B cell (primary cell): ENCODE results near the gene LRP5. TPM values are rescaled to one million over a fixed set of nuclear protein-coding genes. Genes with fewer than 3 reads are reported as not detected.

Source experiments
- ATAC-seq: fragments of 200-7000 bp; cut with Tn5 transposase; one replicate; pipeline ENCODE4 v1.10.0; 2021; ENCODE audit warnings: low read depth, mild to moderate bottlenecking, moderate number of reproducible peaks, moderate library complexity
- CTCF ChIA-PET: fragments of 350-600 bp; sonication (Branson Sonifier 250); formaldehyde crosslinking; loops from one replicate; lab custom pipeline; 2021; ENCODE audit warnings: antibody characterized with exemption, inconsistent platforms; lab: Charles Lee
- POLR2A ChIA-PET: fragments of 350-600 bp; sonication (Branson Sonifier 250); formaldehyde crosslinking; loops from one replicate; lab custom pipeline; 2021; ENCODE audit warnings: antibody characterized with exemption; lab: Charles Lee
- DNase-seq: peaks from one replicate; pipeline ENCODE4 v3.0.0; 2013
- H2AFZ ChIP-seq: 2 replicates; pipeline ENCODE4 v1.6.1; 2012; ENCODE audit warnings: mild to moderate bottlenecking, low read depth, low read length; ENCODE audit not compliant: insufficient read depth, poor library complexity, severe bottlenecking
- H3K27ac ChIP-seq, 2 donors: 1 replicate in 1 of 2; 2 replicates in 1 of 2; pipeline ENCODE4 v1.5.1; 2012 to 2013; ENCODE audit warnings: low read length in 2 of 2, mild to moderate bottlenecking in 2 of 2, moderate library complexity in 1 of 2
- H3K27me3 ChIP-seq, 4 experiments: fragments of 200-600 bp in 1 of 4; sonication (generic) in 1 of 4; replicated peaks in 1 of 4; 1 replicate in 2 of 4; 2 replicates in 2 of 4; pipeline versions ENCODE4 v1.6.1 to v1.7.0; 2013 to 2016; ENCODE audit warnings: low read length in 3 of 4, mild to moderate bottlenecking in 2 of 4, mixed read lengths in 1 of 4, moderate library complexity in 1 of 4; ENCODE audit not compliant: insufficient read depth in 4 of 4, control insufficient read depth in 3 of 4; ENCODE audit errors: control extremely low read depth in 1 of 4
- H3K36me3 ChIP-seq, 2 experiments: replicated peaks in 1 of 2; 1 replicate in 1 of 2; 2 replicates in 1 of 2; pipeline versions ENCODE4 v1.6.1 to v1.7.1; 2013; ENCODE audit warnings: low read length in 1 of 2; ENCODE audit not compliant: insufficient read depth in 2 of 2, control insufficient read depth in 1 of 2; ENCODE audit errors: control extremely low read depth in 1 of 2, extremely low read depth in 1 of 2
- H3K4me1 ChIP-seq, 2 donors: fragments of 200-600 bp in 1 of 2; sonication (generic) in 1 of 2; 1 replicate in 1 of 2; 2 replicates in 1 of 2; pipeline versions ENCODE4 v1.5.1 to v1.6.1; 2013 to 2017; ENCODE audit warnings: low read length in 2 of 2; ENCODE audit not compliant: control insufficient read depth in 2 of 2, insufficient read depth in 2 of 2
- H3K4me2 ChIP-seq: replicated peaks from 2 replicates; pipeline ENCODE3; 2012; ENCODE audit warnings: mild to moderate bottlenecking, low read depth, low read length; ENCODE audit not compliant: poor library complexity, severe bottlenecking
- H3K4me3 ChIP-seq, 5 experiments: fragments of 200-600 bp in 1 of 5; sonication (generic) in 1 of 5; 1 replicate in 3 of 5; 2 replicates in 2 of 5; pipeline versions ENCODE4 v1.5.1 to v1.7.0; 2011 to 2016; ENCODE audit warnings: low read length in 4 of 5, mild to moderate bottlenecking in 4 of 5, low read depth in 2 of 5, control low read depth in 1 of 5, moderate library complexity in 1 of 5; ENCODE audit not compliant: insufficient read depth in 1 of 5; ENCODE audit errors: control extremely low read depth in 1 of 5, extremely low read depth in 1 of 5
- H3K79me2 ChIP-seq: fragments of 200-600 bp; sonication (generic); one replicate; pipeline ENCODE4 v1.6.0; 2016; ENCODE audit warnings: low read length; ENCODE audit not compliant: control insufficient read depth, insufficient read depth
- H3K9ac ChIP-seq: fragments of 200-600 bp; sonication (generic); 2 replicates; pipeline ENCODE4 v1.6.1; 2017; ENCODE audit warnings: mild to moderate bottlenecking, low read length, moderate library complexity
- H3K9me3 ChIP-seq, 3 donors: one replicate each; pipeline versions ENCODE4 v1.6.1 to v1.7.1; 2013; ENCODE audit warnings: low read length in 2 of 3; ENCODE audit not compliant: control insufficient read depth in 2 of 3, insufficient read depth in 1 of 3; ENCODE audit errors: control extremely low read depth in 1 of 3
- H4K20me1 ChIP-seq: 2 replicates; pipeline ENCODE4 v1.6.0; 2012; ENCODE audit warnings: mild to moderate bottlenecking, low read length; ENCODE audit not compliant: insufficient read depth, control insufficient read depth, poor library complexity, severe bottlenecking
- H3K27ac Mint-ChIP-seq: one replicate; pipeline ENCODE4 v1.8.0; 2021; ENCODE audit warnings: mixed read lengths
- H3K27me3 Mint-ChIP-seq: one replicate; pipeline ENCODE4 v1.8.0; 2021; ENCODE audit warnings: mixed read lengths
- H3K4me1 Mint-ChIP-seq: one replicate; pipeline ENCODE4 v1.8.0; 2021; ENCODE audit warnings: mixed read lengths
- H3K4me3 Mint-ChIP-seq: one replicate; pipeline ENCODE4 v1.8.0; 2021; ENCODE audit warnings: mixed read lengths
- H3K9me3 Mint-ChIP-seq: one replicate; pipeline ENCODE4 v1.8.0; 2022; ENCODE audit warnings: mixed read lengths; ENCODE audit not compliant: insufficient read depth
- EZH2 ChIP-seq: IDR thresholded peaks from 2 replicates; pipeline ENCODE4 v1.6.1; 2012; ENCODE audit warnings: borderline replicate concordance, low read depth, mild to moderate bottlenecking, moderate library complexity, low read length; ENCODE audit not compliant: insufficient read depth, poor library complexity, severe bottlenecking
- WGBS: methylation state at CpG from one replicate; pipeline ENCODE4 v1.1.5; 2013; ENCODE audit warnings: missing lambda C conversion rate; ENCODE audit not compliant: insufficient coverage; 5-methylcytosine and 5-hydroxymethylcytosine counted together
- intact Hi-C: fragments of 100-400 bp; cut with micrococcal nuclease; formaldehyde crosslinking; loops from one replicate; pipeline ENCODE4 v1.10.0; 2022
- polyA plus RNA-seq: library from polyadenylated mRNA; depleted of rRNA; stranded (reverse); fragments of >200 nt; gene quantifications from 2 replicates; pipeline ENCODE4 v1.2.3, GENCODE V29; 2012
- total RNA-seq, 2 donors: library from RNA; stranded (reverse); fragments of 120-200 nt in 1 of 2; gene quantifications; 1 replicate in 1 of 2; 2 replicates in 1 of 2; pipeline versions ENCODE4 v1.2.3 to v1.2.4, GENCODE V29; 2013 to 2022
- TF ChIP-seq, protein P1 (sequence below): fragments of 200-600 bp; IDR thresholded peaks from one replicate; pipeline ENCODE4 v1.8.0; 2022; ENCODE audit warnings: antibody characterized with exemption, mild to moderate bottlenecking

The LRP5 gene
- total and polyA plus RNA-seq, 2 donors (not counting 1 experiment from before 2014, with no cell fraction given), result 2.4 to 13.9 TPM

DNA sequence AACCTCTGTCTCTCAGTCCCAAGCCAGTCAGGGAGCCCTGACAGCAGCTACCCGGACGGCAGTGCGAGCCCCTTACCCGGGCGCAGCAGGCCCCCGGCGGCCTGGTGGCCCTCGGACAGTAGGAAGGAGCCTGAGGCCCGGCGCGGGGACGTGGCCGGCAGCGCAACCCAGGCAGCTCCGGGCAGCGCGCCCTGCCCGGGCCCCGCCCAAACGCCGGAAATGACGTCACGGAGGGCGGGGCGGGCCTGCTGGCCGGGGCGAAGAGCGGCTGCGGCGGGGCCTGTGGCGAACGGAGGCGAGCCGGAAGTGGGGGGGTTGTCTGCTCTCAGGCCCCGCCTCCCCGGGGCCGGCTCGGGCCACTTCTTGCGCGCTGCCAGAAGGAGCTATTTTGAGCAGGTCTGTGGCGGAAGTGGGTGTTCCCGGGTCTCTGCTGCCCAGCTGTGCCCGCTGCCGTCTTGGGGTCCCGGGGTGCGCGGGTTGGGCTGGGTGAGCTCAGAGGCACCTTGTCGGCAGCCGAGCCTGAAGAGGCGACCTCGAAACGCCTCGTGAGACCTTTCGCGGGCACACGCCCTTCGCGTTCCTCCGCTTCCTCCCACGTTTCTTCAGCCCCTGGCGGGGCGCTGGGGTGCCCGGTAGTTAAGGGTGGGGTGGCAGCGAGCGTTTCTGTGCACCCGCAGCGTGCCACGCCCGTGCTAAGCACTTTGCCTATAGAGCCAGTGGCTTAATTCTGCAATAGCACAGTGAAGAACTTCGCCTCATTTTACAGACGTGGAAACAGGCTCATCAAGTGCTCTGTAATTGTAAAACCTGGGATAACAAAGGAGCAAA, 40.4 kb upstream of the LRP5 start, which contains the start of gene C11orf24:
TSS of gene C11orf24 (minus strand) at position 193 of the 828 bp plus-strand sequence. CDS start 8,206 bp downstream, outside the sequence.
- H3K4me3 Mint-ChIP-seq, result peak within 1 kb of the TSS; percentile 91
- POLR2A ChIA-PET, result interaction anchor here (0.7 to 4.4 kb wide), 12 partner anchors 9 to 262 kb away, joined by 3 to 44 read pairs (median 5); partner anchors contain the start of genes KMT5B and PPP6R3
- ATAC-seq, result peak; percentile 74
- Histone ChIP-seq H3K27ac (peak within 1 kb of the TSS; percentile 98), H3K27me3 (no peaks in the 10 kb centered on the region), H3K9ac (peak within 1 kb of the TSS; percentile 99), H4K20me1 (peaks cover 23% of the 10 kb centered on the region), H3K4me2 (peak within 1 kb of the TSS; percentile 99), H2AFZ (peak within 1 kb of the TSS; percentile 75), H3K36me3 (peaks cover 0 to 21% of the 10 kb centered on the region in 2 experiments), H3K4me1 (peaks cover 58 to 70% of the 10 kb centered on the region in 2 donors), H3K79me2 (peaks cover 48% of the 10 kb centered on the region), H3K9me3 (peaks cover 0 to 32% (median 10%) of the 10 kb centered on the region in 3 donors), H3K4me3 (peak within 1 kb of the TSS; percentile 62 to 99 (median 98))
- TF ChIP-seq EZH2, result no peak
- TF ChIP-seq, protein P1, sequence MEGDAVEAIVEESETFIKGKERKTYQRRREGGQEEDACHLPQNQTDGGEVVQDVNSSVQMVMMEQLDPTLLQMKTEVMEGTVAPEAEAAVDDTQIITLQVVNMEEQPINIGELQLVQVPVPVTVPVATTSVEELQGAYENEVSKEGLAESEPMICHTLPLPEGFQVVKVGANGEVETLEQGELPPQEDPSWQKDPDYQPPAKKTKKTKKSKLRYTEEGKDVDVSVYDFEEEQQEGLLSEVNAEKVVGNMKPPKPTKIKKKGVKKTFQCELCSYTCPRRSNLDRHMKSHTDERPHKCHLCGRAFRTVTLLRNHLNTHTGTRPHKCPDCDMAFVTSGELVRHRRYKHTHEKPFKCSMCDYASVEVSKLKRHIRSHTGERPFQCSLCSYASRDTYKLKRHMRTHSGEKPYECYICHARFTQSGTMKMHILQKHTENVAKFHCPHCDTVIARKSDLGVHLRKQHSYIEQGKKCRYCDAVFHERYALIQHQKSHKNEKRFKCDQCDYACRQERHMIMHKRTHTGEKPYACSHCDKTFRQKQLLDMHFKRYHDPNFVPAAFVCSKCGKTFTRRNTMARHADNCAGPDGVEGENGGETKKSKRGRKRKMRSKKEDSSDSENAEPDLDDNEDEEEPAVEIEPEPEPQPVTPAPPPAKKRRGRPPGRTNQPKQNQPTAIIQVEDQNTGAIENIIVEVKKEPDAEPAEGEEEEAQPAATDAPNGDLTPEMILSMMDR, result no peak
- H3K27ac Mint-ChIP-seq, result peak within 1 kb of the TSS; percentile 97
- CTCF ChIA-PET, result interaction anchor here (0.7 to 10.9 kb wide), 9 partner anchors 11 to 113 kb away, joined by 3 to 275 read pairs (median 4); no protein-coding TSS in a partner anchor
- DNase-seq, result peak; percentile 98
- no peaks in the 10 kb centered on the region for H3K27me3 Mint-ChIP-seq
- H3K4me1 Mint-ChIP-seq, result peaks cover 74% of the 10 kb centered on the region
- intact Hi-C loops, result loop anchor here (1.0 to 5.0 kb wide), 11 partner anchors 10 to 567 kb away; partner anchors contain the start of genes CHKA, KMT5B, NDUFS8 and PPP6R3
- H3K9me3 Mint-ChIP-seq, result no peaks in the 10 kb centered on the region
- WGBS, result under 1% methylated on average over 71 of the region's 71 CpGs
